Keratinocyte (primary cell): ENCODE results near the gene KIF1B. TPM values are rescaled to one million over a fixed set of nuclear protein-coding genes. Genes with fewer than 3 reads are reported as not detected.

Experiments
- DNase-seq: peaks from one replicate; pipeline ENCODE4 v3.0.0-alpha.2; 2011; ENCODE audit warnings: low read depth, missing footprints, low spot score
- FAIRE-seq: peaks from 2 replicates; lab custom pipeline; 2011; peaks lifted over from hg19 to GRCh38; lab: Jason Lieb, UNC
- H2AFZ ChIP-seq: 2 replicates; pipeline ENCODE4 v1.6.0; 2012; ENCODE audit warnings: low read length, control low read depth, inconsistent platforms; ENCODE audit not compliant: control insufficient read depth
- H3K27ac ChIP-seq: 2 replicates; pipeline ENCODE4 v1.5.1; 2011; ENCODE audit warnings: low read length; ENCODE audit not compliant: control insufficient read depth, insufficient read depth
- H3K27me3 ChIP-seq: 3 replicates; pipeline ENCODE4 v1.6.0; 2011; ENCODE audit warnings: low read length; ENCODE audit not compliant: control insufficient read depth, insufficient read depth; ENCODE audit errors: extremely low read depth
- H3K36me3 ChIP-seq, 2 experiments: 2 replicates in 1 of 2; 3 replicates in 1 of 2; pipeline ENCODE4 v1.5.1; 2011; ENCODE audit warnings: low read length in 2 of 2, mild to moderate bottlenecking in 1 of 2; ENCODE audit not compliant: control insufficient read depth in 2 of 2, insufficient read depth in 2 of 2; ENCODE audit errors: extremely low read depth in 1 of 2
- H3K4me1 ChIP-seq: 3 replicates; pipeline ENCODE4 v1.5.1; 2011; ENCODE audit warnings: low read length; ENCODE audit not compliant: control insufficient read depth, insufficient read depth; ENCODE audit errors: extremely low read depth
- H3K4me2 ChIP-seq: 3 replicates; pipeline ENCODE4 v1.6.0; 2011; ENCODE audit warnings: low read depth, low read length; ENCODE audit not compliant: control insufficient read depth, insufficient read depth; ENCODE audit errors: extremely low read depth
- H3K4me3 ChIP-seq, 3 experiments: fragments of 200-600 bp in 1 of 3; sonication (generic) in 1 of 3; 2 replicates in 2 of 3; 3 replicates in 1 of 3; pipeline ENCODE4 v1.5.1; 2011 to 2016; ENCODE audit warnings: low read length in 3 of 3, mild to moderate bottlenecking in 3 of 3, control low read depth in 2 of 3, inconsistent platforms in 1 of 3, low read depth in 1 of 3, mixed read lengths in 1 of 3, mixed run types in 1 of 3, moderate library complexity in 1 of 3; ENCODE audit not compliant: control insufficient read depth in 2 of 3, insufficient read depth in 2 of 3; ENCODE audit errors: extremely low read depth in 1 of 3
- H3K79me2 ChIP-seq: 2 replicates; pipeline ENCODE4 v1.6.0; 2012; ENCODE audit warnings: low read length; ENCODE audit not compliant: control insufficient read depth, insufficient read depth
- H3K9ac ChIP-seq: 3 replicates; pipeline ENCODE4 v1.6.0; 2011; ENCODE audit warnings: low read length; ENCODE audit not compliant: control insufficient read depth, insufficient read depth; ENCODE audit errors: extremely low read depth
- H3K9me1 ChIP-seq: 3 replicates; pipeline ENCODE4 v1.6.0; 2011; ENCODE audit warnings: low read length; ENCODE audit not compliant: control insufficient read depth, insufficient read depth; ENCODE audit errors: extremely low read depth
- H3K9me3 ChIP-seq: 2 replicates; pipeline ENCODE4 v1.5.1; 2012; ENCODE audit warnings: low read depth, low read length; ENCODE audit not compliant: control insufficient read depth
- H4K20me1 ChIP-seq: 3 replicates; pipeline ENCODE4 v1.6.0; 2011; ENCODE audit warnings: low read length; ENCODE audit not compliant: control insufficient read depth, insufficient read depth; ENCODE audit errors: extremely low read depth
- EZH2 ChIP-seq: IDR thresholded peaks from one replicate; pipeline ENCODE4 v1.6.1; 2012; ENCODE audit warnings: inconsistent platforms, mild to moderate bottlenecking, low read length, moderate library complexity
- dilution Hi-C: fragments of 300-500 bp; cut with MboI; formaldehyde crosslinking; loops from one replicate; pipeline ENCODE4 v1.7.0; 2020; ENCODE audit warnings: low sequenced_read_pairs; ENCODE audit not compliant: extremely low pct_ligation_motif_present
- polyA plus RNA-seq, 5 experiments: library from polyadenylated mRNA; depleted of rRNA in 3 of 5; stranded (reverse) in 3 of 5; stranded (forward) in 1 of 5; unstranded in 1 of 5; fragments of >200 nt; gene quantifications; 1 replicate in 1 of 5; 2 replicates in 3 of 5; 3 replicates in 1 of 5; pipeline versions ENCODE4 v1.2.1 to v1.2.3, GENCODE V29; 2011 to 2012; ENCODE audit warnings: missing spikeins in 2 of 5, low read depth in 1 of 5, low replicate concordance in 1 of 5
- TF ChIP-seq, protein P1 (sequence below), 3 experiments: IDR thresholded peaks in 1 of 3; conservative IDR thresholded peaks in 1 of 3; optimal IDR thresholded peaks in 1 of 3; 2 replicates in 2 of 3; 3 replicates in 1 of 3; pipeline versions ENCODE3 to v1.5.1; 2011; ENCODE audit warnings: low read length in 3 of 3, mild to moderate bottlenecking in 3 of 3, moderate library complexity in 2 of 3, control low read depth in 1 of 3, inconsistent platforms in 1 of 3; ENCODE audit not compliant: insufficient read depth in 2 of 3; ENCODE audit errors: extremely low read depth in 1 of 3

KIF1B gene
- polyA plus RNA-seq, 1 donor (not counting 4 experiments of a cell fraction or from before 2014, with no cell fraction given), result 15.1 TPM

DNA sequence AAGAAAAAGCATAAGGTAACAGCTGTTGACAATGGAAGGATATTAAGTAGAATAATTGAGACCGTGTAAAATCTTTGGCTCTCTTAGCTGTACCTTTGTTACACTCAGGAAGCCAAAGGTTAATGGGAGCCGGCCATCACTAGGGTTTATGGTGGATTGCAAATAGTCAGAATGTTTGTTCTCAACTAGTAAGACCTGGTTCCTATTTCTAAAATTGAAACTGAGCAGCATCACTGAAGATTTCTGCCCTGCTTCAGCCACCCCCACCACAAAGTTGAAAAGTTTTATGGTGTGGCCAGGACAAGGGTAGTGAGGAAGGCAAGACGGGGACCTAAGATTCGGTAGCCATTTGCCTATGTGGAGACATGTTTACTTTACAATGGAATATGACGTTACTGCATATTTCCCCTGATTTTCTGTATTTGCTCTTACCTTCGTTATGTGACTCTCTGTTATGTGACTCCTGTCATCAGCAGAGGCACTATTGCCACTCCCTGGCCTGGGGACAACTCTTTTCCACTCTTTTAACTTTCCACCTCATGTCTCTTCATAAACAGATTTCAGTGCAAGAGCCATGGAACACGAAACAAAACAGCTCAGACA, 41.4 kb upstream of the KIF1B start:
- DNase-seq (no peak), FAIRE-seq (no peak)
- no peaks in the 10 kb centered on the region for H3K9me1 ChIP-seq
- no peaks in the 10 kb centered on the region for H3K4me1 ChIP-seq
- peaks cover 21 to 27% of the 10 kb centered on the region in 2 experiments for H3K36me3 ChIP-seq
- no peak for TF ChIP-seq EZH2
- TF ChIP-seq, protein P1, sequence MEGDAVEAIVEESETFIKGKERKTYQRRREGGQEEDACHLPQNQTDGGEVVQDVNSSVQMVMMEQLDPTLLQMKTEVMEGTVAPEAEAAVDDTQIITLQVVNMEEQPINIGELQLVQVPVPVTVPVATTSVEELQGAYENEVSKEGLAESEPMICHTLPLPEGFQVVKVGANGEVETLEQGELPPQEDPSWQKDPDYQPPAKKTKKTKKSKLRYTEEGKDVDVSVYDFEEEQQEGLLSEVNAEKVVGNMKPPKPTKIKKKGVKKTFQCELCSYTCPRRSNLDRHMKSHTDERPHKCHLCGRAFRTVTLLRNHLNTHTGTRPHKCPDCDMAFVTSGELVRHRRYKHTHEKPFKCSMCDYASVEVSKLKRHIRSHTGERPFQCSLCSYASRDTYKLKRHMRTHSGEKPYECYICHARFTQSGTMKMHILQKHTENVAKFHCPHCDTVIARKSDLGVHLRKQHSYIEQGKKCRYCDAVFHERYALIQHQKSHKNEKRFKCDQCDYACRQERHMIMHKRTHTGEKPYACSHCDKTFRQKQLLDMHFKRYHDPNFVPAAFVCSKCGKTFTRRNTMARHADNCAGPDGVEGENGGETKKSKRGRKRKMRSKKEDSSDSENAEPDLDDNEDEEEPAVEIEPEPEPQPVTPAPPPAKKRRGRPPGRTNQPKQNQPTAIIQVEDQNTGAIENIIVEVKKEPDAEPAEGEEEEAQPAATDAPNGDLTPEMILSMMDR (optimal IDR thresholded peaks at IDR 0.05 in 1 of 3, IDR thresholded peaks at IDR 0.05 in 1 of 3, conservative IDR thresholded peaks at IDR 0.05 in 1 of 3; ENCODE audit: extremely low read depth in 1 of 3, insufficient read depth in 2 of 3, low read length in 3 of 3), result no peak
- no peaks in the 10 kb centered on the region for H3K27me3 ChIP-seq
- H3K4me2 ChIP-seq, result no peak overlapping the region
- H4K20me1 ChIP-seq, result no peaks in the 10 kb centered on the region
- no peak overlapping the region for H2AFZ ChIP-seq
- no peak overlapping the region for H3K4me3 ChIP-seq
- no peaks in the 10 kb centered on the region for H3K9me3 ChIP-seq
- H3K9ac ChIP-seq, result no peak overlapping the region
- dilution Hi-C loops, result no loop called here
- H3K27ac ChIP-seq, result no peak overlapping the region
- no peaks in the 10 kb centered on the region for H3K79me2 ChIP-seq

DNA sequence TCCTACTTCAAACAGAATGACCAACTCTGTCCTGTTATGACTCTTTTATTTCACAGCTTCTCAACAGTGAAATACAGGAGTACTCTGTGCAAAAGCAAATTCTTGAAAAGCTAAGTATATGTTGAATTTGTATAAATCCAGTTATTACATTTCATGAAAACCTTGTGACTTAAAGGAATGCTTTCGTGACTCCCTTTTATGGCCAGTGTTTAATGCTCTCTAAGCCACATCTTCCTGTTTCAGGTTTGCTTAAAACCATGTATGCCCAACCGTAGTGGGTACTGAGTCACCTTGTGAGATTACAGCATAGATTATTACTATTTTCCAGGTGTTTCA, 40.2 kb upstream of the KIF1B start:
- Histone ChIP-seq H4K20me1 (no peaks in the 10 kb centered on the region), H3K27me3 (no peaks in the 10 kb centered on the region), H3K36me3 (peaks cover 17 to 25% of the 10 kb centered on the region in 2 experiments), H3K9me1 (no peaks in the 10 kb centered on the region), H3K4me1 (no peaks in the 10 kb centered on the region), H2AFZ (no peak overlapping the region), H3K9ac (no peak overlapping the region), H3K9me3 (no peaks in the 10 kb centered on the region), H3K27ac (no peak overlapping the region), H3K4me3 (no peak overlapping the region), H3K79me2 (no peaks in the 10 kb centered on the region), H3K4me2 (no peak overlapping the region)
- TF ChIP-seq EZH2, result no peak
- TF ChIP-seq, protein P1 (optimal IDR thresholded peaks at IDR 0.05 in 1 of 3, IDR thresholded peaks at IDR 0.05 in 1 of 3, conservative IDR thresholded peaks at IDR 0.05 in 1 of 3; ENCODE audit: extremely low read depth in 1 of 3, insufficient read depth in 2 of 3, low read length in 3 of 3), result no peak
- dilution Hi-C loops, result no loop called here
- no peak for FAIRE-seq
- no peak for DNase-seq
